Measurements from ENCODE around the gene FYB2.

Gene FYB2

GRCh38 chr1:56676571-56677035, 142.6 kb downstream of the FYB2 start:
- Histone ChIP-seq H3K36me3 (ENCODE audit: low read length) (no peaks in the 10 kb centered on the region), H3F3A (ENCODE audit: insufficient read depth) (no peaks in the 10 kb centered on the region), H2AFZ (ENCODE audit: low read depth, low read length, severe bottlenecking) (no peak overlapping the region), H3K27ac (ENCODE audit: low read depth, low read length) (no peak overlapping the region), H3K9me2 (replicated peaks; ENCODE audit: insufficient read depth, low read length) (no peaks in the 10 kb centered on the region), H3K9ac (ENCODE audit: low read length) (no peak overlapping the region), H3K4me2 (ENCODE audit: low read depth, low read length, poor library complexity, severe bottlenecking) (no peak overlapping the region), H3K27me3 (ENCODE audit: low read length) (no peaks in the 10 kb centered on the region), H3K4me3 (ENCODE audit: insufficient read depth, low read length, poor library complexity, severe bottlenecking) (no peak overlapping the region), H4K20me1 (ENCODE audit: low read depth, low read length) (no peaks in the 10 kb centered on the region), H3K9me3 (ENCODE audit: insufficient read depth, low read length) (no peaks in the 10 kb centered on the region), H3K79me2 (ENCODE audit: insufficient read depth, low read length) (no peaks in the 10 kb centered on the region)
- TF ChIP-seq EZH2phosphoT487 (conservative IDR thresholded peaks at IDR 0.05; ENCODE audit: low read length) (no peak), CTCF (IDR thresholded peaks at IDR 0.05; ENCODE audit: insufficient read depth, low read length, poor library complexity, severe bottlenecking) (no peak)

GRCh38 chr1:56675763-56676162, 143.4 kb downstream of the FYB2 start:
- Histone ChIP-seq H3K4me2 (ENCODE audit: low read depth, low read length, poor library complexity, severe bottlenecking) (no peak overlapping the region), H3K36me3 (ENCODE audit: low read length) (no peaks in the 10 kb centered on the region), H3K27me3 (ENCODE audit: low read length) (no peaks in the 10 kb centered on the region), H3K4me3 (ENCODE audit: insufficient read depth, low read length, poor library complexity, severe bottlenecking) (no peak overlapping the region), H3K27ac (ENCODE audit: low read depth, low read length) (no peak overlapping the region), H3K9me3 (ENCODE audit: insufficient read depth, low read length) (no peaks in the 10 kb centered on the region), H4K20me1 (ENCODE audit: low read depth, low read length) (no peaks in the 10 kb centered on the region), H3F3A (ENCODE audit: insufficient read depth) (no peaks in the 10 kb centered on the region), H2AFZ (ENCODE audit: low read depth, low read length, severe bottlenecking) (no peak overlapping the region), H3K9me2 (replicated peaks; ENCODE audit: insufficient read depth, low read length) (no peaks in the 10 kb centered on the region), H3K79me2 (ENCODE audit: insufficient read depth, low read length) (no peaks in the 10 kb centered on the region), H3K9ac (ENCODE audit: low read length) (no peak overlapping the region)
- TF ChIP-seq EZH2phosphoT487 (conservative IDR thresholded peaks at IDR 0.05; ENCODE audit: low read length) (no peak), CTCF (IDR thresholded peaks at IDR 0.05; ENCODE audit: insufficient read depth, low read length, poor library complexity, severe bottlenecking) (no peak)

- Histone ChIP-seq H3K9ac (ENCODE audit: low read length) (no peak overlapping the region), H3K79me2 (ENCODE audit: insufficient read depth, low read length) (no peaks in the 10 kb centered on the region), H3K27me3 (ENCODE audit: low read length) (no peaks in the 10 kb centered on the region)
Observed at GRCh38 chr1:56672579-56672978, 146.6 kb downstream of the FYB2 start.

More at GRCh38 chr1:56672579-56672978, 146.6 kb downstream of the FYB2 start:
- Histone ChIP-seq H3F3A (ENCODE audit: insufficient read depth) (no peaks in the 10 kb centered on the region), H3K9me2 (replicated peaks; ENCODE audit: insufficient read depth, low read length) (no peaks in the 10 kb centered on the region), H4K20me1 (ENCODE audit: low read depth, low read length) (no peaks in the 10 kb centered on the region), H3K4me2 (ENCODE audit: low read depth, low read length, poor library complexity, severe bottlenecking) (no peak overlapping the region), H3K4me3 (ENCODE audit: insufficient read depth, low read length, poor library complexity, severe bottlenecking) (no peak overlapping the region), H2AFZ (ENCODE audit: low read depth, low read length, severe bottlenecking) (no peak overlapping the region), H3K9me3 (ENCODE audit: insufficient read depth, low read length) (no peaks in the 10 kb centered on the region), H3K27ac (ENCODE audit: low read depth, low read length) (no peak overlapping the region), H3K36me3 (ENCODE audit: low read length) (no peaks in the 10 kb centered on the region)
- no peak for TF ChIP-seq CTCF (IDR thresholded peaks at IDR 0.05; ENCODE audit: insufficient read depth, low read length, poor library complexity, severe bottlenecking)
- no peak for TF ChIP-seq EZH2phosphoT487 (conservative IDR thresholded peaks at IDR 0.05; ENCODE audit: low read length)

Measured in SU-DHL-6 (cell line).